Spleen (tissue), 11 donors: ENCODE results near the gene KCTD1. TPM values are rescaled to one million over a fixed set of nuclear protein-coding genes. Genes with fewer than 3 reads are reported as not detected.

Experiments used
- DNase-seq: peaks from one replicate; pipeline ENCODE4 v3.0.0-alpha.2; 2020
- H3K27ac ChIP-seq, 8 donors: fragments of 200-600 bp; sonication (generic) in 7 of 8; 1 replicate in 4 of 8; 2 replicates in 4 of 8; pipeline versions ENCODE4 v1.5.0 to v1.8.0; 2016 to 2021; ENCODE audit warnings: inconsistent platforms in 4 of 8, mild to moderate bottlenecking in 4 of 8, moderate library complexity in 1 of 8
- H3K27me3 ChIP-seq, 7 donors: fragments of 200-600 bp; sonication (generic) in 6 of 7; replicated peaks in 1 of 7; 1 replicate in 4 of 7; 2 replicates in 3 of 7; pipeline versions ENCODE4 v1.5.0 to v1.8.0; 2016 to 2021; ENCODE audit warnings: inconsistent platforms in 3 of 7, mild to moderate bottlenecking in 1 of 7
- H3K36me3 ChIP-seq, 6 donors: fragments of 200-600 bp; sonication (generic) in 5 of 6; 1 replicate in 4 of 6; 2 replicates in 2 of 6; pipeline versions ENCODE4 v1.5.0 to v1.8.0; 2016 to 2021; ENCODE audit warnings: inconsistent platforms in 2 of 6
- H3K4me1 ChIP-seq, 6 donors: fragments of 200-600 bp; sonication (generic) in 5 of 6; 1 replicate in 3 of 6; 2 replicates in 3 of 6; pipeline versions ENCODE4 v1.5.0 to v1.8.0; 2016 to 2021; ENCODE audit warnings: inconsistent platforms in 3 of 6
- H3K4me3 ChIP-seq, 8 donors: fragments of 200-600 bp; sonication (generic) in 7 of 8; 1 replicate in 4 of 8; 2 replicates in 4 of 8; pipeline versions ENCODE4 v1.5.0 to v1.8.0; 2016 to 2021; ENCODE audit warnings: inconsistent platforms in 4 of 8, mild to moderate bottlenecking in 4 of 8, moderate library complexity in 2 of 8
- H3K9me3 ChIP-seq, 8 donors: fragments of 200-600 bp; sonication (generic) in 7 of 8; 1 replicate in 4 of 8; 2 replicates in 4 of 8; pipeline versions ENCODE4 v1.5.0 to v1.8.0; 2016 to 2021; ENCODE audit warnings: inconsistent platforms in 4 of 8
- CTCF ChIP-seq, 11 experiments: fragments of 200-600 bp in 7 of 11; fragments of 450-650 bp in 4 of 11; sonication (generic) in 4 of 11; IDR thresholded peaks in 8 of 11; conservative IDR thresholded peaks in 3 of 11; 1 replicate in 7 of 11; 2 replicates in 4 of 11; pipeline versions ENCODE4 v1.4.0 to v1.8.0; 2016 to 2021; ENCODE audit warnings: antibody characterized with exemption in 11 of 11, inconsistent platforms in 4 of 11, mild to moderate bottlenecking in 1 of 11
- POLR2A ChIP-seq, 3 donors: fragments of 450-650 bp; IDR thresholded peaks; one replicate each; pipeline ENCODE4 v1.5.1; 2017; ENCODE audit warnings: antibody characterized with exemption in 3 of 3, mild to moderate bottlenecking in 1 of 3
- POLR2AphosphoS5 ChIP-seq, 3 donors: sonication (generic); formaldehyde crosslinking; IDR thresholded peaks; one replicate each; pipeline ENCODE4 v1.5.1; 2017; ENCODE audit warnings: antibody characterized with exemption in 3 of 3
- WGBS, 5 donors: extraction: QIAGEN DNeasy Blood & Tissue Kit in 3 of 5; methylation state at CpG; one replicate each; pipeline versions ENCODE4 v1.1.5 to v1.1.7; 2013 to 2018; 5-methylcytosine and 5-hydroxymethylcytosine counted together
- intact Hi-C: fragments of 100-400 bp; cut with DNase I; formaldehyde crosslinking; loops from one replicate; pipeline ENCODE4 v1.15.0; 2023; ENCODE audit warnings: low total_unique reads
- polyA plus RNA-seq, 3 donors: library from polyadenylated mRNA; stranded (reverse); fragments of 200-250 nt; gene quantifications; one replicate each; pipeline ENCODE4 v1.2.1, GENCODE V29; 2013
- total RNA-seq, 7 donors: library from RNA; depleted of rRNA in 3 of 7; stranded (reverse); fragments of >200 nt in 3 of 7; fragmentation: NEBNext Ultra II Directional in 4 of 7; extraction: Animal tissue kit (Norgen Biotek cat#: 25700) in 4 of 7; gene quantifications; one replicate each; pipeline versions ENCODE4 v1.1.0 to v1.2.1, GENCODE V29; 2016 to 2021
- donor health status: healthy with polysubstance abuse.
- donor health status: DM: no; HTN: no; CAD: no; lungs with moderate emphysema.
- donor health status: DM: no; HTN: no; CAD: no.
- donor health status: Bipolar disorder and iron deficiency.
- donor health status: healthy.
- donor health status: DM: no; HTN: no; CAD: no.
- donor health status: DM: yes; HTN: yes; CAD: no.

The KCTD1 gene
- total and polyA plus RNA-seq, 10 donors: 1.6 to 11.8 (median 6.6) TPM

- Histone ChIP-seq H3K27ac (no peak overlapping the region), H3K36me3 (no peaks in the 10 kb centered on the region), H3K4me3 (no peak overlapping the region), H3K4me1 (peaks cover 17 to 46% (median 39%) of the 10 kb centered on the region in 6 donors), H3K27me3 (peaks cover 6 to 88% (median 53%) of the 10 kb centered on the region in 7 donors), H3K9me3 (no peaks in the 10 kb centered on the region)
- DNase-seq: no peak
- no peak for TF ChIP-seq POLR2A (IDR thresholded peaks at IDR 0.05)
- no peak for TF ChIP-seq CTCF (IDR thresholded peaks at IDR 0.05 in 8 of 11, conservative IDR thresholded peaks at IDR 0.05 in 3 of 11)
- no peak for TF ChIP-seq POLR2AphosphoS5 (IDR thresholded peaks at IDR 0.05)
- 33 to 45% (median 38%) methylated on average over 4 of the region's 4 CpGs for WGBS, 5 donors
- intact Hi-C loops: no loop called here
These were observed 3.3 kb upstream of the KCTD1 start for GRCh38 chr18:26551695-26552081.

GRCh38 chr18:26550998-26551694 is 2.8 kb upstream of the KCTD1 start:
- intact Hi-C loops: no loop called here

GRCh38 chr18:26549263-26550094 is 1.1 kb upstream of the KCTD1 start:
- no peaks in the 10 kb centered on the region for H3K9me3 ChIP-seq
- DNase-seq: peak; percentile 80
- H3K27ac ChIP-seq: peak overlapping the region in 6 of 8 donors; percentile 60 to 79 (median 70)
- H3K27me3 ChIP-seq: peaks cover 6 to 77% (median 50%) of the 10 kb centered on the region in 7 donors
- H3K4me3 ChIP-seq: peak overlapping the region; percentile 47 to 90 (median 64)
- intact Hi-C loops: no loop called here
- H3K4me1 ChIP-seq: peaks cover 17 to 68% (median 59%) of the 10 kb centered on the region in 6 donors
- peak in 2 of 3 donors; percentile 61 to 65 for TF ChIP-seq POLR2AphosphoS5 (IDR thresholded peaks at IDR 0.05)
- TF ChIP-seq POLR2A (IDR thresholded peaks at IDR 0.05): no peak
- 0 to 2% (median 1%) methylated on average over 39 to 71 of the region's 71 CpGs for WGBS, 5 donors
- H3K36me3 ChIP-seq: no peaks in the 10 kb centered on the region

More at GRCh38 chr18:26550998-26551694, 2.8 kb upstream of the KCTD1 start:
- H3K27me3 ChIP-seq: peaks cover 6 to 88% (median 53%) of the 10 kb centered on the region in 7 donors
- 9 to 12% (median 11%) methylated on average over 22 to 28 of the region's 28 CpGs for WGBS, 5 donors
- peak overlapping the region in 4 of 8 donors; percentile 3 to 90 (median 72) for H3K4me3 ChIP-seq
- TF ChIP-seq CTCF (IDR thresholded peaks at IDR 0.05 in 8 of 11, conservative IDR thresholded peaks at IDR 0.05 in 3 of 11): no peak
- TF ChIP-seq POLR2AphosphoS5 (IDR thresholded peaks at IDR 0.05): peak in 1 of 3 donors; percentile 15
- no peaks in the 10 kb centered on the region for H3K9me3 ChIP-seq
- peaks cover 17 to 51% (median 44%) of the 10 kb centered on the region in 6 donors for H3K4me1 ChIP-seq
- DNase-seq: no peak
- H3K27ac ChIP-seq: no peak overlapping the region
- no peaks in the 10 kb centered on the region for H3K36me3 ChIP-seq

GRCh38 chr18:26547646-26548414 is 523 bp downstream of the KCTD1 start:
- WGBS, 5 donors: 3 to 10% (median 4%) methylated on average over 34 to 84 of the region's 84 CpGs
- H3K9me3 ChIP-seq: no peaks in the 10 kb centered on the region
- no peaks in the 10 kb centered on the region for H3K36me3 ChIP-seq
- peaks cover 17 to 83% (median 62%) of the 10 kb centered on the region in 6 donors for H3K4me1 ChIP-seq
- peak overlapping the region; percentile 47 to 90 (median 64) for H3K4me3 ChIP-seq
- peaks cover 6 to 61% (median 38%) of the 10 kb centered on the region in 7 donors for H3K27me3 ChIP-seq
- peak in 6 of 11 experiments; percentile 28 to 49 (median 34) for TF ChIP-seq CTCF (IDR thresholded peaks at IDR 0.05 in 8 of 11, conservative IDR thresholded peaks at IDR 0.05 in 3 of 11)
- TF ChIP-seq POLR2A (IDR thresholded peaks at IDR 0.05): no peak
- TF ChIP-seq POLR2AphosphoS5 (IDR thresholded peaks at IDR 0.05): peak in 2 of 3 donors; percentile 50 to 51
- DNase-seq: peak; percentile 87
- intact Hi-C loops: no loop called here
- peak overlapping the region in 5 of 8 donors; percentile 27 to 79 (median 73) for H3K27ac ChIP-seq
